CD14-positive monocyte (primary cell): ENCODE results near the gene VGLL2. TPM values are rescaled to one million over a fixed set of nuclear protein-coding genes. Genes with fewer than 3 reads are reported as not detected.

Source experiments
- DNase-seq, 3 donors: peaks; one replicate each; pipeline ENCODE4 v3.0.0-alpha.2; 2011 to 2022
- H2AFZ ChIP-seq: 2 replicates; pipeline ENCODE4 v1.6.0; 2012; ENCODE audit warnings: mild to moderate bottlenecking, low read depth, low read length, inconsistent platforms; ENCODE audit not compliant: insufficient read depth, poor library complexity, severe bottlenecking
- H3K27ac ChIP-seq, 2 donors: 1 replicate in 1 of 2; 2 replicates in 1 of 2; pipeline ENCODE4 v1.5.1; 2012 to 2013; ENCODE audit warnings: low read length in 2 of 2, control low read depth in 1 of 2, inconsistent platforms in 1 of 2, low read depth in 1 of 2, mild to moderate bottlenecking in 1 of 2
- H3K27me3 ChIP-seq, 2 donors: one replicate each; pipeline versions ENCODE4 v1.6.0 to v1.6.1; 2011 to 2013; ENCODE audit warnings: low read length in 2 of 2; ENCODE audit not compliant: control insufficient read depth in 2 of 2, insufficient read depth in 2 of 2
- H3K36me3 ChIP-seq, 2 donors: replicated peaks in 1 of 2; 1 replicate in 1 of 2; 2 replicates in 1 of 2; pipeline versions ENCODE4 v1.5.1 to v1.6.1; 2012 to 2013; ENCODE audit warnings: low read length in 2 of 2, control low read depth in 1 of 2, inconsistent platforms in 1 of 2, mild to moderate bottlenecking in 1 of 2; ENCODE audit not compliant: insufficient read depth in 2 of 2, control insufficient read depth in 1 of 2
- H3K4me1 ChIP-seq, 2 donors: 1 replicate in 1 of 2; 2 replicates in 1 of 2; pipeline versions ENCODE4 v1.5.1 to v1.6.1; 2012 to 2013; ENCODE audit warnings: low read length in 2 of 2, control low read depth in 1 of 2, inconsistent platforms in 1 of 2, mild to moderate bottlenecking in 1 of 2, moderate library complexity in 1 of 2; ENCODE audit not compliant: insufficient read depth in 2 of 2, control insufficient read depth in 1 of 2
- H3K4me2 ChIP-seq: replicated peaks from 2 replicates; pipeline ENCODE3; 2012; ENCODE audit warnings: low read length, moderate library complexity, mild to moderate bottlenecking; ENCODE audit not compliant: poor library complexity, severe bottlenecking; ENCODE audit errors: extremely low read depth
- H3K4me3 ChIP-seq, 3 experiments: fragments of 200-600 bp in 1 of 3; sonication (generic) in 1 of 3; replicated peaks in 1 of 3; 1 replicate in 2 of 3; 2 replicates in 1 of 3; pipeline ENCODE4 v1.5.1; 2011 to 2013; ENCODE audit warnings: low read length in 3 of 3, mild to moderate bottlenecking in 3 of 3, control low read depth in 2 of 3, low read depth in 2 of 3, inconsistent platforms in 1 of 3, moderate library complexity in 1 of 3
- H3K79me2 ChIP-seq: 2 replicates; pipeline ENCODE4 v1.6.0; 2012; ENCODE audit warnings: mild to moderate bottlenecking, control low read depth, inconsistent platforms, low read length, moderate library complexity; ENCODE audit not compliant: insufficient read depth
- H3K9ac ChIP-seq: 2 replicates; pipeline ENCODE4 v1.6.0; 2017; ENCODE audit warnings: low read length, mild to moderate bottlenecking; ENCODE audit not compliant: insufficient read depth, poor library complexity, severe bottlenecking
- H3K9me3 ChIP-seq, 2 donors: replicated peaks in 1 of 2; 1 replicate in 1 of 2; 2 replicates in 1 of 2; pipeline versions ENCODE4 v1.5.1 to v1.6.1; 2012 to 2013; ENCODE audit warnings: low read length in 2 of 2, control low read depth in 1 of 2; ENCODE audit not compliant: control insufficient read depth in 1 of 2, insufficient read depth in 1 of 2
- H4K20me1 ChIP-seq: 2 replicates; pipeline ENCODE4 v1.6.0; 2012; ENCODE audit warnings: mild to moderate bottlenecking, low read length, control low read depth, moderate library complexity; ENCODE audit not compliant: insufficient read depth
- H3K27ac Mint-ChIP-seq, 7 donors: one replicate each; pipeline ENCODE4 v1.8.0; 2020; ENCODE audit warnings: mild to moderate bottlenecking in 7 of 7, mixed read lengths in 7 of 7, moderate library complexity in 6 of 7, inconsistent platforms in 2 of 7
- H3K27me3 Mint-ChIP-seq, 3 donors: one replicate each; pipeline ENCODE4 v1.8.0; 2021 to 2022; ENCODE audit warnings: low read depth in 3 of 3, mild to moderate bottlenecking in 3 of 3, mixed read lengths in 3 of 3, moderate library complexity in 3 of 3, inconsistent platforms in 1 of 3
- H3K36me3 Mint-ChIP-seq, 2 donors: one replicate each; pipeline ENCODE4 v1.8.0; 2020; ENCODE audit warnings: mixed read lengths in 2 of 2, inconsistent platforms in 1 of 2, mild to moderate bottlenecking in 1 of 2
- H3K4me1 Mint-ChIP-seq: one replicate; pipeline ENCODE4 v1.8.0; 2020; ENCODE audit warnings: mild to moderate bottlenecking, mixed read lengths
- H3K4me3 Mint-ChIP-seq, 2 donors: one replicate each; pipeline ENCODE4 v1.8.0; 2020; ENCODE audit warnings: mild to moderate bottlenecking in 2 of 2, mixed read lengths in 2 of 2, moderate library complexity in 1 of 2
- H3K9me3 Mint-ChIP-seq, 7 donors: one replicate each; pipeline ENCODE4 v1.8.0; 2020 to 2022; ENCODE audit warnings: mixed read lengths in 7 of 7, mild to moderate bottlenecking in 6 of 7, moderate library complexity in 6 of 7, inconsistent platforms in 2 of 7
- WGBS: methylation state at CpG from one replicate; pipeline ENCODE4 v1.1.5; 2013; ENCODE audit warnings: missing lambda C conversion rate; ENCODE audit not compliant: insufficient coverage; 5-methylcytosine and 5-hydroxymethylcytosine counted together
- intact Hi-C, 2 donors: fragments of 100-400 bp; cut with micrococcal nuclease; formaldehyde crosslinking; loops; one replicate each; pipeline versions ENCODE4 v1.15.0 to v1.15.1; 2023
- polyA plus RNA-seq, 3 donors: library from polyadenylated mRNA; depleted of rRNA in 1 of 3; unstranded in 2 of 3; stranded (reverse) in 1 of 3; fragments of 300-500 nt in 2 of 3; fragments of >200 nt in 1 of 3; fragmentation: Illumina TruSeq in 2 of 3; gene quantifications; 1 replicate in 2 of 3; 2 replicates in 1 of 3; pipeline ENCODE4 v1.2.3, GENCODE V29; 2012 to 2021
- small RNA-seq: library from RNA; depleted of rRNA; stranded (forward); fragments of <200 nt; gene quantifications from one replicate; pipeline ENCODE3, GENCODE V24; 2012; ENCODE audit warnings: low read depth; ENCODE audit not compliant: insufficient read length
- TF ChIP-seq, protein P1 (sequence below): fragments of 200-600 bp; IDR thresholded peaks from one replicate; pipeline ENCODE4 v1.8.0; 2022; ENCODE audit warnings: antibody characterized with exemption, mild to moderate bottlenecking

VGLL2 gene
- polyA plus RNA-seq, 3 donors: not detected

DNA sequence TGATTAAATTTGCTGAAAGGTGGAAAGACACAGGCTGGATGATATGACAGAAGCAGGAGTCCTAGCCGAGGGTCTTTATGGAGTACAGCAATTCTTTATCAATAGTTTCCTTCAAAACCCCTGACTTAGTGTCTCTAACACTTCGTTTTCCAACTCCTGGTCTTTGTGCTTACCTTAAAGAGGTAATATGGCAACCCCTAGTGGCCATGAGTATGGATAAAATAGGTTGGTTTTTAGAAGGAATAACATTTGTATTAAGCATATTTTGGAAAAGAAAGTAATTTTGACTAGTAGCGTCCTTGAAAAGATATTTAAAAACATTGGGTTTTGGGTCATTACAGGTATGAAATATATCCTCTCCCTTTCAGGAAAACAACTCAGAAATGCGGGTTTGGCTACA, 51.9 kb downstream of the VGLL2 start:
- no CpG with 5 or more reads among the region's 4 CpGs for WGBS
- intact Hi-C loops: no loop called here
- Histone ChIP-seq H3K27ac (no peak overlapping the region), H3K4me2 (no peak overlapping the region), H2AFZ (no peak overlapping the region), H3K27me3 (no peaks in the 10 kb centered on the region), H3K9me3 (no peaks in the 10 kb centered on the region), H4K20me1 (no peaks in the 10 kb centered on the region), H3K4me3 (no peak overlapping the region), H3K9ac (no peak overlapping the region), H3K36me3 (no peaks in the 10 kb centered on the region), H3K79me2 (no peaks in the 10 kb centered on the region), H3K4me1 (no peaks in the 10 kb centered on the region)
- Mint-ChIP-seq H3K27ac (no peak overlapping the region), H3K4me3 (no peak overlapping the region), H3K36me3 (no peaks in the 10 kb centered on the region), H3K4me1 (no peaks in the 10 kb centered on the region), H3K27me3 (peaks cover under 1 to 5% (median 3%) of the 10 kb centered on the region in 3 donors), H3K9me3 (no peaks in the 10 kb centered on the region)
- no peak for DNase-seq
- TF ChIP-seq, protein P1, sequence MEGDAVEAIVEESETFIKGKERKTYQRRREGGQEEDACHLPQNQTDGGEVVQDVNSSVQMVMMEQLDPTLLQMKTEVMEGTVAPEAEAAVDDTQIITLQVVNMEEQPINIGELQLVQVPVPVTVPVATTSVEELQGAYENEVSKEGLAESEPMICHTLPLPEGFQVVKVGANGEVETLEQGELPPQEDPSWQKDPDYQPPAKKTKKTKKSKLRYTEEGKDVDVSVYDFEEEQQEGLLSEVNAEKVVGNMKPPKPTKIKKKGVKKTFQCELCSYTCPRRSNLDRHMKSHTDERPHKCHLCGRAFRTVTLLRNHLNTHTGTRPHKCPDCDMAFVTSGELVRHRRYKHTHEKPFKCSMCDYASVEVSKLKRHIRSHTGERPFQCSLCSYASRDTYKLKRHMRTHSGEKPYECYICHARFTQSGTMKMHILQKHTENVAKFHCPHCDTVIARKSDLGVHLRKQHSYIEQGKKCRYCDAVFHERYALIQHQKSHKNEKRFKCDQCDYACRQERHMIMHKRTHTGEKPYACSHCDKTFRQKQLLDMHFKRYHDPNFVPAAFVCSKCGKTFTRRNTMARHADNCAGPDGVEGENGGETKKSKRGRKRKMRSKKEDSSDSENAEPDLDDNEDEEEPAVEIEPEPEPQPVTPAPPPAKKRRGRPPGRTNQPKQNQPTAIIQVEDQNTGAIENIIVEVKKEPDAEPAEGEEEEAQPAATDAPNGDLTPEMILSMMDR: no peak

Small RNA genes within 50 kb of the gene (small RNA-seq; reads per million reads assigned to genes)
- not detected for gene RN7SKP18

Other genes starting within 250 kb of the VGLL2 start
- not detected for gene ROS1, start 160.4 kb downstream of the VGLL2 start, polyA plus RNA-seq
- 1 to 10 TPM; 2.9 to 3.3 (median 3.1) TPM for gene DCBLD1, start 217.1 kb downstream of the VGLL2 start, polyA plus RNA-seq